ENCODE results near the gene PDGFRB.

DNA sequence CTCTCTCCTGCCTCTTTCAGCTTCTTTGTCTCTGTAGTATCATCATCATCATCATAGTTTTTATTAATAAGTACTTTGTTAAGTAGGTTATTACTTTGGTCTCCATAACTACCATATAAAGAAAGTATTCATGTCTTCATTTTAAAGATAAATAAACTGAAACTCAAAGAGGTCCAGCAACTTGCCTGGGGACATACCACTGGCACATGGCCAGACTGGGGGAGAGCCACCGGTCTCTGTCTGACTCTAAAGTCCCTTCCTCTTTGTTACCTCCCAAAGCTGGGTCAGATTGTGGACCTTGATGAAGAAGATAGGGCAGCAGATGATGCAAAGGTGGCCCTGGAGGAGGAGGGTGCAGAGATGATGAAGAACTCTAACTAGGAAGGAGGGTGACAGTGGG lies 19.4 kb upstream of the PDGFRB start:
- TF ChIP-seq CTCF (IDR thresholded peaks at IDR 0.05) (no peak), EP300 (IDR thresholded peaks at IDR 0.05; ENCODE audit: low read depth) (no peak), POLR2A (IDR thresholded peaks at IDR 0.05) (no peak), POLR2AphosphoS5 (IDR thresholded peaks at IDR 0.05) (no peak)
